ENCODE results near the gene ZC3H12D.
"Not testable (repeated sequence)": the region's sequence is repeated elsewhere in the genome, so short reads cannot be mapped to it uniquely, and the experiment has no call there.

ZC3H12D gene

DNA sequence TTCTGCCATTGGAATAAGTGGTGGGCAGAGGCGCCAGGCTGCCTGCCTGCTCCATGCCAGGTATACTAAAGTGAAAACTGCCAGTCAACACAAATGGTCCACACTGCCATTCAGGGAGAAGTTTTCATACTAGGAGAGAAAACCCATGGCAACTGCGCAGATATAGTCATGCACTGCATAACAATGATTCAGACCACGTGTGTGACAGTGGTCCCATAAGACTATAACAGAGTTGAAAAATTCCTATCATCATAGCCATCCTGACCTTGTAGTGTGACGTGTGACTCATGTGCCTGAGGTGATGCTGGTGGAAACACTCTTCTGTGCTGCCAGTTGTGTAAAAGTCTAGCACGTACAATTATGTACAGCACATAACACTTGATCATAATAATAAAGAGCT lies 25.1 kb downstream of the ZC3H12D start:
- no peak for DNase-seq (ENCODE audit: low read depth in 2 of 2)

DNA sequence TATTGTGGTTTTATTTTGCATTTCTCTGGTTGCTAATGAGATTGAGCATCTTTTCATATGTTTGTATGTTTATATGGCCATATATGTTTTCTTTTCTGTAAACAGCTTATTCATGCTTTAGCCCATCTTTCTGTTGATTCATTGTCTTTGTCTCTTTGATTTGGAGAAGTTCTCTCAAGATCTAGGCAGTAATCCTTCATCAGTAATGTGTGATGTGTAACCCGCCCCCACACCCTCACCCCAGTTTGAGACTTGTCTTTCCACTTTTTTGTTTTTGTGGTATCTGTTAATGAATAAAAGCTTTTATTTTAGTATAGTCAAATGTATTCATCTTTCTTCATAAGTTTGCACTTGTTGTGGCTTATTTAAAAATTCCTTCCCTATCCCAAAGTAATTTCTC lies 26.0 kb downstream of the ZC3H12D start:
- DNase-seq (ENCODE audit: low read depth in 2 of 2): no peak

DNA sequence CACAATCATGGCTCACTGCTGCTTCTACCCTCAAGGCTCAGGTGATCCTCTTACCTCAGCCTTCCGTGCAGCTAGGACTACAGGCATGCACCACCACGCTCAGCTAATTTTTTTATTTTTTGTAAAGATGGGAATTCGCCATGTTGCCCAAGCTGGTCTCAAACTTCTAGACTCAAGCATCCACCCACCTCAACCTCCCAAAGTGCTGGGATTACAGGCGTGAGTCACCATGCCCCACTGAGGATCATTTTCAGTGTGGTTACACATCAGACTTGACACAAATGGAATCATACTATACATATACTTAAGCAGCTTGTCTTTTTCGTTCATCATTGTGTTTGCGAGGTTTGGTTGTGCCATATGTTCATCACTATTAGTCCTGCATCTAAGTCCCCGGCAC lies 26.6 kb downstream of the ZC3H12D start:
- no peak for DNase-seq (ENCODE audit: low read depth in 2 of 2)

DNA sequence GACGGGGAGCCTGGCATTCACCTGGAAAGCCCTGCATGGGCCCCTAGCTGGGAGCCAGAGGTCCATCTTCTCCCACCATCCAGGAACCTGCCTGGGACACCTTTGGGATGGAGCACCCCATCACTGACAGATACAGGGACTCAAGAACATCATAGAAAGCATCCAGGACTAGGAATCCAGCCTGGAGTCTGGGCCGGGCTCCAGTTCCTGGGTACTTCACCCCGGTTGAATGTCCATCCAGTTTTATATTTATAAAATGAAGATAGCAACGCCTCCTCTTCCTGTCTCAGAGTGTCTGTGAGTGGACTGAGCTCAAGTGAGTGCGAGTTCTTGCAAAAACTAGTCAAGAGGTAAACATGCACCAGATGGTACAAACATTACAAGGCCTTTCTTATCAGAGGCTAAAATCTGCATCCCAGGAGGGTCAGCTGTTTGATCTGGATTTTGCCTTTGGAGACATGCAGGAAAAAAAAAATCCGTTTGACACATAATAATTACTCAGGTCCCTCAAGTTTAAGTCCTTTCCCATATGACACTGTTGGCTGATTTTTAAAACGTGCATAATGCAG lies 27.4 kb downstream of the ZC3H12D start:
- no peak for DNase-seq (ENCODE audit: low read depth in 2 of 2)

DNA sequence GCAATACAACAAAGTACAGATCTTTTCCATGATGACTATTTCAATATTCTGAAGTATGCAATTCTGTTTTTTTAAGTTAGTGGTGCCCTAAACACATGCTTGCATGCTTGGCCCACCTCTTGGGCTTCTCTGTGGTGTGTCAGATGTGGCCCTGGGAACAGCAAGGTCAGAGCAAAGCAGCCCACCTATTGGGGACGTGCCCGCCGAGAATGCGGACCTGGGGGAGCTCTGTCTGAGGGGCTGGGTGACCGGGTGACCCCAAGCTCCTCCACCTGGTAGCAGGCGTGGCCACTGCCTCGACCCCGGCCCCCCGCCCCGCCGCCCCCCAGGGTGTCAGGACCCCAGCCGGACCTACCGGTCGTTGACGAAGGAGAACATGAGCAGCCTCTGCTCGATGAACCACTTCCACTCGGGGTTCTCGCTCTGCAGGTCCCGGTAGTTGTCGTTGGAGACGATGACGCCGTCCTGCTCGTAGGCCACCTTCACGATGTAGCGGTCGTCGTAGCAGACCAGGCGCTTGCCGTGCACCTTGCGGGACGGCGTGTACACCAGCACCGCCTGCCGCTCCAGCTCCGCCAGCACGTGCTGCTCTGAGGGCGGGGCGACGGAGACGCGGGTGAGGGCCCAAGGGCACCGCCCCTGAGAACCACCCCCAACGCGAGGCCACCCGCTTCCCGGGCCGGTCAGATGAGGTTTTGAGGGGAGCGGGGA lies 28.3 kb downstream of the ZC3H12D start:
- no peak for DNase-seq (ENCODE audit: low read depth in 2 of 2)

DNA sequence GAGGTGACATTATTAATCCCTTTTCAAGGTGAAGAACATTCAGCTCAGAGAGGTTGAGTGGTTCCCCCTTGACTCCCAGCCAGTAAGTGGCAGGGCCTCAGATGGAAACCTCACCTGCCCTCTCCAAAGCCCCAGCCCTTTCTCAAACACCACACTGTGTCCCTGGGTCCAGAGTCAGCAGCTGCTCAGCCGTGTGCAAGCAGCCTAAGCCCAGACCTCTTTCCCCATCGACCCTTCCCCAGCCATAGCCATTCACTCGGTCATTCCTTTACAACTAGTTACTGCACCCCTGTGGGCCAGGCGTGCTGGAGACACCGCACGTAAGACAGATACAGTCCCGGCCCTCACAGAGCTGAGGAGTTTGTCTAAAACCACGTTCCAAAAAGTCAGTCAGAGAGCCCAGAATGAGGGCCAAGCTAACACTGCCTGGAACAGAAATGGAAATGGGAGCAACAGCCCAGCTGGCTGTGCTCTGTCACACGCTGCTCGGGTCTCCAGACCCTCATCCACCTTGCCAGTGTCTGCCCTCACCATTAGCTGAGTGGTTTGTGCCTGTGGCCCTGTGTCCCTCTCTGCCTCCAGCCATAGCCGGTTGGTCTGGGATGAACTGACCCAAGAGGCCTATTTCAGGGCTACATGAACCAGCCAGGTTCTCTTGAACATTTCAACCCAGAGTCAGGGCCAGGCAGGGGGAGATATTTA lies 29.6 kb downstream of the ZC3H12D start:
- DNase-seq (ENCODE audit: low read depth in 2 of 2): no peak

DNA sequence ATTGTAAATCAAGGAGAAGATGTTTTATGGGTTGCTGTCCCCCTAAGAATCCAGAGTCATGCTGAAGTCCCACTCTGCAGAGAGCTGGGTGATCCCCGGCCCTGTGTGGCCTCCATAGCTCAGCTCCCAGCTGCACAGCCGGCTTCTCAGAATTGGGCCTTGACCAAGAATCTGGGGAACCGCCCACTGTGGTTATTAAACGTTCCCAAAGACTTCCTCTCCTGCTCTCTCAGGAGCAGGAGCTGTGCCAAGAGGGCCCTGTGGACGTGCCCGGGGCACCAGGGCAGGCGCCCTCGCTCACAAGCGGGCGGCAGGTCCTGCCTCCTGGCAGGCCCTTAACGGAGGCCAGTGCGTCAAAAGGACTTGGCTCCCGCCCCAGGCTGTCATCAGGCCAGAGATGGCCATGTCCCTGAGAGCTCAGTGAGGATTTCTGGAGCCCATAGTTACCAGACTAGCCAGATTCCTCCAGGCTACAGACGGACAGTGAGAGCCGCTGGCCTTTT lies 30.4 kb downstream of the ZC3H12D start:
- no peak for DNase-seq (ENCODE audit: low read depth in 2 of 2)

DNA sequence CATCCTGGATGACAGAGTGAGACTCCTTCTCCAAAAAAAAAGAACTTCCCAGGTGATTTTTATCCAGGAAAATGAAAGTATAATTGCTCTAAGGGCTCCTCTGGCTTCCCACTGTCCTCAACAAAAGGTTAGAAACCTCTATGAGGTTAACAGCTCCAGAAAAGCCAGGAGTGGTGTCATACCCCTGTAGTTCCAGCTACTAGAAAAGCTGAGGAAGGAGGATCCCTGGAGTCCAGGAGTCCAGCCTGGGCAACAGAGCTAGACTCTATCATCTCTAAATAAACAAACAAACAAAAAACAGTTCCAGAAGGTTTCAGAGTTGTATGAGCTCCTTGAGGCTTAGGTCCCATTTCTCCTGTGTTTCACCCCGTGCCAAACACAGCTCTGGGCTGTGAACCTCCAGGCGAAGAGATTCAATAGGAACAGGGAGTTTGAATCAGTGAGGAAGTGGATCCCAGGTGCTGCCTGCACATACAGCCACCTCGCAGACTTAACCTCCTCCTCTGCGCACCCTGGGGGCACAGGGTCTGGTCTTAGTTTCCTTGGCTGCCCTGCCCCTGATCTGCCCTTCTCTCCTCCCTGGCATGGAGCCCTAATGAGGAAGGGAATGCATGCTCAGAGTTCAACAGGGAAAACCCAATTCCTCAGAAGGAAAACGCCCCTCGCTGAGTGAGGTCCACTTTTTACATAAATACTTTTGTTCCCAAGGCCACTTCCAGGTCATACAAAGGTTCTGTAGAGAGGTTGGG lies 31.0 kb downstream of the ZC3H12D start:
- DNase-seq (ENCODE audit: low read depth in 2 of 2): no peak

DNA sequence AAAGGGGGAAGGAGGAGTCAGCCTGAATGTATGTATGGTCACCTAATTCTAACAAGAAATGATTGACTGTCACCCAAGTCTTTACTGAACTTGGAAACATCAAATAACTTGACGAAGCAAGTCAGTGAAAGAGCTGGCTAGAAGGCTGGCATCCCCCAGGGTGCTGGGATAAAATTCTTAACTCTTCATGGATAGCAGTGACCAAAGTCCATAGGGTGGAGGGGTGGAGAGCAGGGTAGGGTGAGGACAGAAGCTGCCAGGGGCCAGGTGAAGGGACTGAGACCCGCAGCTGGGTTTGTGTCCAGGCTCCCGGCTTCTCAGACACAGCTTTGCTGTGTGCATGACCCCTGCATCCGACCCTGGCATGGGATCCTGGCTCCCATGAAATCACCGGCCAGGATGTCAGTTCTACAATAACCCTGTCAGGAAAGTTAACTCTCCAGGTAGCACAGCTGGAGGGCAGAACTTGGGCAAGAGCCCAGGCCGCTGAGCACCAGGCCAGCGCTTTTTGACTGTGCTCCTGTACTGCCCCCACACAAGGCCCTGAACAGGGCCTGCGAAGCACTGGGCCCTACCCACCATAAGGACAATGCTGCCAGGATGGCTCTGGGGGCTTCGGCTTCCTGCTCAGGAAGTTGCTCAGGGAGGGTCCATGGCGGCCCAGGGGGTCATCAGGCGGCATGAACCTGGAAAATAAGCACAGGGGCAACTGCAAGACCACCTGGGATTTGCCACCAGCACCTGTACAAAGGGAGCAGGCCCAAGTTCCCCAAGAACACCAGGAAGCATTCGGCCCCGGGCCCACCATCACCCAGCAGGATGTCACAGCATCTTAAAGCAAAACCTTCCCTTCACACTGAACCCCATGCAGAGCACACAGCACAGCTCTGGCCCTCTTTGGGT lies 32.5 kb downstream of the ZC3H12D start:
- DNase-seq (ENCODE audit: low read depth in 2 of 2): no peak

DNA sequence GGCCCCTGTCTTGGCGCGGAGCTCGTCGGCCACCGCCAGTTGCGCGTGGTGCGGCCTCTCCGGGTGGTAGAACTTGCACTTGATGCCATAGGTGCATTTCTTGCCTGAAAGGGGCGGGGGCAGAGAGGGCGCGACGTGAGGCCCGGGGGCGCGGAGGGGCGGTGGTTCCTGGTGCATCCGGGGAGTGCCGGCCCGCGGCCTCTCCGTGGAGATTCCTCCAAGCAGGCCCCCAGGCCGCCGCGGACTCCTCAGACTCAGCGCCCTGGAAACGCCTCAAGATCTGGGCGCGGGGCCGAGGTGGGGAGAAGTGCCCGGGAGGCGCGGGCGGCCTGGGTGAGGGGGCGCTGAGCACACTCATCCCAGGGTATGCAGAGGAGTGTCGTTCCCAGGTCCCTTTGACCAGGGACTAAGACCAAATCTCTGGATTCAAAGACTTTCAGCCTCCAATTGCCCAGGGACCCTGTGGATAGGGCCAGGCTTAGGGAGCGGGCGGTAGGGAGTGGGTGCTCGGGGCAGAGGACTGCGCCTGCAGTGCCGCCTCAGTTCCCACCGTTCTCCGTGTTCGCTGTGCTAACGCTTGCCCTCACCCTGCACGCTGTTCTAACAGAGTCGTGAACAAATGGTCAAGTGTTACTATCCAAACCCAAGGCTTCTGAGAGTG lies 33.3 kb downstream of the ZC3H12D start:
- no peak for DNase-seq (ENCODE audit: low read depth in 2 of 2)

DNA sequence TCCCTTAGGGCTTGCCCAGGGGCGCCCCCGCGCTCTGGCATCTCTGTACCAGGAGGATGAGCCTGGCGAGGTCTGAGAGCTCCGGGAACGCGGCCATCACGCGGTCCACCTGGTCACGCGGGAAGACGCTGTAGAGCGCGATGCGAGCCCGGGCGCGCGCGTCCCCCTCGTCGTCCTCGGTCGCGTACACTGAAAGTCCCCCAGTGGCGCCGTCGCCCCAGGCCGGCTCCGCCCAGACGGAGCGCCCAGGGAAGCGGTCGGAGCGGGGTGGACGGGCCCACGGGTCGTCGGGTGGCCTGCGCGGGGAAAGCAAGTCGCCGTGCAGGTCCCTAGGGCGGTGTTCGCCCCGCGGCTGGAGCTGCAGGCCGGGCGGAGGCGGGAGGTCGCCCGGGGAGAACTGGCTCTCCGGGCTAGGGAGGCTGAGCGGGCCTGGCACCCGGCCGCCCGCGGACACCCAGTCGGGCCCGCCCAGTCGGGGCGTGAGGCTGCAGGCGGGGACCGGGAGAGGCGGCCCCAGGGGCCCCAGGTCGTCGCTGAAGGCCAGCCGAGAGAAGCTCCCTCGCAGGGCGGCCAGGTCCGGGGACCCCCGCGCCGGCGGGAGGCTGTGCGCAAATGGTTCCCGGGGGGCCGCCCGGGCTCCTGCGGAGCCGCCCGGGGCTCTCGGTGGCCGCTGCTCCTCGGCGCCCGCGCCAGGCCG lies 34.0 kb downstream of the ZC3H12D start:
- DNase-seq (ENCODE audit: low read depth in 2 of 2): no peak

DNA sequence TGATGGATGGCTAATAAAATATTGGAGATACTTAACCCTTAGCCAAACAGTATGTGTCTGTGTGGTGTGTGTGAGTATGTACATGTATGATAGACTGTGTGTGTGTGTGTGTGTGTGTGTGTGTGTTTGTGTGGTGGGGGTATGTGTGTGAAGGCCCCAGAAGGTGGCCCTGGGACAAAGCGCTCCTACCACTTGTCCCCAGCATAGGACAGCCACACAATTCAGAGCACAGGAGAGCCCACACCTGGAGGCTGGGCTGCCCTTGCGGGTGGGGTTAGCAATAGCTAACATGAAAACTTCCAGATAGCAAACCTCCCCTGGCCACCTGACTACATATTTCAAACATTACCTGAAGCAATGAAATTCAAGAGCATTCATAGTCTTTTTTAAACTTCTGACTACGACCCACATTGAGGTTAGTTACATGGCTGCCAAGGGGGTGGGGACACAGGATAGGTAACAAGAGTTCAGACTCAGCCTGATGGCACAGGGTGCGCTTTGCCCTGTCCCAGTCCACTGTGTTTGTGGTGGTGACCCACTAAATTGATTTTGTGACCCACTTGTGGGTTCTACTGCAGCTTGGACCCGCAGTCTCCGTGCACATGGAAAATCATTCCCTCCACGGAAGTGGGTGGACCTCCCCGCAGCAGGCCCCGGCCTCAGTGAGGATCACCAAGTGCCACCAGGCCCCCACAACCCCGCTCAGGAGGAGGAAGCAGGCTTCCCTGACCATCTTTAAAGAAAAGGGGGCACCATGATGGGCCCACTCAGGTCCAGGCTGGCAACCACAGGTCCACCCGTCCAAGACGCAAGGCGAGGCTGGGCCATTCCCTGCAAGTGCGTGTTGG lies 34.8 kb downstream of the ZC3H12D start:
- DNase-seq (ENCODE audit: low read depth in 2 of 2): no peak

DNA sequence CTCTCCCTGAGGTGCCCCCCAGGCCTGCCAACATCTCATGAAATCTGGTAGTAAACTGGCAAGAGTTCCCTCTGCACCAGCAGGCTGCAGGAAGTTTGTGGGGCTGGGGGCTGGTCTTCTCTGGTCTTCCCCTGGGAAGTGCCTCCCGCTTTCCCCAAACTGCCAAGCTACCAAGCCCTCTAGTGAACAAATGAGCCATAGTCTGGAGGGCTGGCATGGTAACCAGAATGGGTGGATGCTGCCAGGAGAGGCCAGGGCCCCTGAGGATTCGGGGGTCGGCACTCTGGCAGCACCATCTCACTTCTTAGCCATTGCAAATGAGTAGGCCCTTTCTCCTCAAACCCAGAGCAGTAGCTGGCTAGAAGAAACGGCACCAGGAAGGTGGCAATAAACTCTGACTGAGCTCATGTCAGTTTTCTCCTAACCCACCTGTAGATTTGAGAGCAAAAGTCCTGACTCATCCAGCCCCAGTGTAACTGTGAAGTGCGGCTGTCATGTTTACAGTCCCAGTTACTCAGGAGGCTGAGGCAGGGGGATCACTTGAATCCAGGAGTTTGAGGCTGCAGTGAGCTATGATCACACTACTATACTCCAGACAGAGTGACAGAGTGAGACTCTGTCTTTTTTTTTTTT lies 35.9 kb downstream of the ZC3H12D start:
- no peak for DNase-seq (ENCODE audit: low read depth in 2 of 2)

DNA sequence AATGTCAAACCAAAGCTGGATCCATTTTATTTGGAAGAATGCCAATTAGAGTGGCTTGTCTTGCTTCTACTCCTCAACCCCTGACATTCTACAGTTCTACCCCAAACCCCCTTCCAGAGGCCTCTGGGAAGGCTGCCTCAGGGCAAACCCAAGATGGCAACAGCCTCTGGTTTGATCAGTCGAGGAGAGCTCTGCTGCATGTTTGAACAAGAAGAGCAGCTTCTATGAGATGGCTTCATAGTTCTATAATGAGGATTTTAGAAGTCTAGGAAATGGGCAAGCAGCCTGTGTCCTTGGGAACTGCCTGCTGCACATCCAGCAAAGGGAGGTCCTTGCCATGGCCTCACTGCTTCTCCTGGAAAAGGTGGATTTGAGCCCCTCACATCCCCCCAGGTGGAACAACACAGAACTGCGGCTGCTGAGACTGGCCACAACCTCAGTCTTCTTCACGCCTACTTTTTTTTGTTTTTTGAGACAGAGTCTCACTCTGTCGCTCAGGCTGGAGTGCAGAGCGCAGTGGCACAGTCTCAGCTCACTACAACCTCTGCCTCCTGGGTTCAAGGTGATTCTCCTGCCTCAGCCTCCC lies 37.9 kb downstream of the ZC3H12D start:
- no peak for DNase-seq (ENCODE audit: low read depth in 2 of 2)

DNA sequence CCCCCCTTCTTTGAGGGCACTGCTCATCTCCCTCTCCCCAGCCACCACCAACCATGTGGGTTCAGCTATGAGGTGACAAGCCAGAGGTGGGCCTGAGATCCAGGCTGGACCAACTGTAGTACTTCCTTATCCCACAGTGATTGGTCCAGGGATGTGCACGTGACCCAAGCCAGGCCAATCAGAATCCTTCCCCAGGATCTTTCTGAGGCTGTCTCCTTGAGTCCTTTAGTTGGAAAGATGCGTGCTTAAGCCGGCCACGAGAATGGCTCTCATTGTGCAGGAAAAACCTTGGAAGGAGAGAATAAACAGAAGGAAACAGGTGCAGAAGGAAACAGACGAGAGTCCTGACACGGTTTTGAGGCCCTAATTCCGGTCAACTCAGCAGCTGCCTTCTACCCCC lies 39.2 kb downstream of the ZC3H12D start:
- DNase-seq (ENCODE audit: low read depth in 2 of 2): no peak

DNA sequence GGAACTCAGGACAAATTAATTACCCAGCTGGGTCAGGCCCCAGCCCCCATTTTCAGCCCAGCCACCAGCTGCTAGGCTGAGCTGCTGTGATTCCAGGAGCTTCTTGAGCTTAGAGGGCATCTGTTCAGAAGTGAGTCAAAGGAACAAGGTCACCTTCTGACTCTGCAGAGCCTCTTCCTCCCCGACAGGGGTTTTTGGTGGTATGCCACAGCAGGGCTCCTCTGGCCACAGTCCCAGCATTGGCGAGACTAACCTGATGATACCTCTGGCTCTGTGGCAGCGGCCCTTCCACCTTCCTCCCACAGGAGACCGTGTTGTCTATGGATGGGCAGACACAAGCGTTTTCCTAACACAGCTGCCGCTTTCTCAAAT lies 39.7 kb downstream of the ZC3H12D start:
- no peak for DNase-seq (ENCODE audit: low read depth in 2 of 2)

DNA sequence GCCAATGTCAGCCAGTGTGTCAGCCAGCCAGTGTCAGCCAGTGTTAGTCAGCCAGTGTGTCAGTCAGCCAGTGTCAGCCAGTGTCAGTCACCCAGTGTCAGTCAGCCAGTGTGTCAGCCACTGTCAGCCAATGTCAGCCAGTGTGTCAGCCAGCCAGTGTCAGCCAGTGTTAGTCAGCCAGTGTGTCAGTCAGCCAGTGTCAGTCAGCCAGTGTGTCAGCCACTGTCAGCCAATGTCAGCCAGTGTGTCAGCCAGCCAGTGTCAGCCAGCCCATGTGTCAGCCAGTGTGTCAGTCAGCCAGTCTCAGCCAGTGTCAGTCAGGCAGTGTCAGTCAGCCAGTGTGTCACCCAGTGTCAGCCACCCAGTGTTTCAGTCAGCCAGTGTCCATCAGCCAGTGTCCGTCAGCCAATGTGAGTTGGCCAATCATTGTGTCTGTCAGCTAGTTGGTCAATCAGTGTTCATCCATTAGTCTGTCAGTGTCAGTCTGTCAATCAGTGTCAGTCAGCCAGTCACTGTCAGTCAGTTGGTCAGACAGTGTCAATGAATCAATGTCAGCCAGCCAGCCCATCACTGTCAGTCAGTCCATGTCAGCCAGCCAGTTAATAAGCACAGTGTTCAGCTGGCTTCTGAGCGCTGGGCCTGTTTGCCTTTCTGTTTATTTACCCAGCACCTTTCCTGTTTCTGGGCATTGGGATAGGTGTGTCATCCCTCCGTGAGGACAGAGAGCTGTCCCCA lies 40.3 kb downstream of the ZC3H12D start:
- not testable (repeated sequence) for DNase-seq (ENCODE audit: low read depth in 2 of 2)
